ENCODE data around the gene SFMBT1. TPM values are rescaled to one million over a fixed set of nuclear protein-coding genes. Genes with fewer than 3 reads are reported as not detected.

Gene SFMBT1
- total RNA-seq, 1 donor from 2014 or later, result 9.1 TPM

- intact Hi-C loops (cut with DNase I), result loop anchor here (10.0 kb wide), 1 partner anchor 187 kb away; no protein-coding TSS in a partner anchor
- TF ChIP-seq POLR2A (IDR thresholded peaks at IDR 0.05) (no peak), POLR2AphosphoS5 (IDR thresholded peaks at IDR 0.05; ENCODE audit: insufficient read depth in 1 of 2, low read depth in 1 of 2) (no peak), CTCF (IDR thresholded peaks at IDR 0.05) (no peak)
Measured at GRCh38 chr3:52931328-52931727, 114.5 kb downstream of the SFMBT1 start.

GRCh38 chr3:52930748-52931147 is 115.1 kb downstream of the SFMBT1 start:
- intact Hi-C loops (cut with DNase I), result loop anchor here (10.0 kb wide), 1 partner anchor 186 kb away; no protein-coding TSS in a partner anchor

More at GRCh38 chr3:52931328-52931727, 114.5 kb downstream of the SFMBT1 start:
- no peaks in the 10 kb centered on the region for H3K9me3 ChIP-seq
- H3K4me3 ChIP-seq, result no peak overlapping the region
- H3K27me3 ChIP-seq, result no peaks in the 10 kb centered on the region
- DNase-seq (ENCODE audit: extremely low spot score in 2 of 2), result no peak
- H3K36me3 ChIP-seq, result no peaks in the 10 kb centered on the region
- no peak overlapping the region for H3K27ac ChIP-seq
- no peaks in the 10 kb centered on the region for H3K4me1 ChIP-seq

GRCh38 chr3:52926554-52926953 is 119.3 kb downstream of the SFMBT1 start:
- TF ChIP-seq POLR2AphosphoS5 (IDR thresholded peaks at IDR 0.05; ENCODE audit: insufficient read depth in 1 of 2, low read depth in 1 of 2) (no peak), CTCF (IDR thresholded peaks at IDR 0.05) (no peak), POLR2A (IDR thresholded peaks at IDR 0.05) (no peak)
- no peaks in the 10 kb centered on the region for H3K4me1 ChIP-seq
- DNase-seq (ENCODE audit: extremely low spot score in 2 of 2), result no peak
- intact Hi-C loops (cut with DNase I), result no loop called here
- H3K9me3 ChIP-seq, result no peaks in the 10 kb centered on the region
- no peak overlapping the region for H3K27ac ChIP-seq
- no peaks in the 10 kb centered on the region for H3K36me3 ChIP-seq
- no peak overlapping the region for H3K4me3 ChIP-seq
- no peaks in the 10 kb centered on the region for H3K27me3 ChIP-seq

More at GRCh38 chr3:52930748-52931147, 115.1 kb downstream of the SFMBT1 start:
- H3K27ac ChIP-seq, result no peak overlapping the region
- no peaks in the 10 kb centered on the region for H3K4me1 ChIP-seq
- H3K4me3 ChIP-seq, result no peak overlapping the region
- DNase-seq (ENCODE audit: extremely low spot score in 2 of 2), result no peak
- TF ChIP-seq POLR2AphosphoS5 (IDR thresholded peaks at IDR 0.05; ENCODE audit: insufficient read depth in 1 of 2, low read depth in 1 of 2) (no peak), CTCF (IDR thresholded peaks at IDR 0.05) (no peak), POLR2A (IDR thresholded peaks at IDR 0.05) (no peak)
- H3K36me3 ChIP-seq, result no peaks in the 10 kb centered on the region
- no peaks in the 10 kb centered on the region for H3K27me3 ChIP-seq
- H3K9me3 ChIP-seq, result no peaks in the 10 kb centered on the region

- Histone ChIP-seq H3K27ac (no peak overlapping the region), H3K4me3 (no peak overlapping the region), H3K36me3 (peaks cover 0 to 5% of the 10 kb centered on the region in 2 donors), H3K4me1 (no peaks in the 10 kb centered on the region), H3K9me3 (no peaks in the 10 kb centered on the region), H3K27me3 (no peaks in the 10 kb centered on the region)
- no peak for TF ChIP-seq CTCF (IDR thresholded peaks at IDR 0.05)
- no peak for TF ChIP-seq POLR2A (IDR thresholded peaks at IDR 0.05)
- no peak for TF ChIP-seq POLR2AphosphoS5 (IDR thresholded peaks at IDR 0.05; ENCODE audit: insufficient read depth in 1 of 2, low read depth in 1 of 2)
- no peak for DNase-seq (ENCODE audit: extremely low spot score in 2 of 2)
- intact Hi-C loops (cut with DNase I), result no loop called here
Measured at GRCh38 chr3:52925405-52926313, 120.2 kb downstream of the SFMBT1 start.

- DNase-seq (ENCODE audit: extremely low spot score in 2 of 2), result no peak
- H3K9me3 ChIP-seq, result no peaks in the 10 kb centered on the region
- H3K4me1 ChIP-seq, result no peaks in the 10 kb centered on the region
- H3K27ac ChIP-seq, result no peak overlapping the region
- peaks cover 0 to 5% of the 10 kb centered on the region in 2 donors for H3K36me3 ChIP-seq
- intact Hi-C loops (cut with DNase I), result no loop called here
- TF ChIP-seq CTCF (IDR thresholded peaks at IDR 0.05), result no peak
- no peak for TF ChIP-seq POLR2A (IDR thresholded peaks at IDR 0.05)
- TF ChIP-seq POLR2AphosphoS5 (IDR thresholded peaks at IDR 0.05; ENCODE audit: insufficient read depth in 1 of 2, low read depth in 1 of 2), result no peak
- H3K4me3 ChIP-seq, result no peak overlapping the region
- H3K27me3 ChIP-seq, result no peaks in the 10 kb centered on the region
Measured at GRCh38 chr3:52923963-52924362, 121.9 kb downstream of the SFMBT1 start.
